ENCODE measurements around the gene ZBTB16.

Gene ZBTB16

DNA sequence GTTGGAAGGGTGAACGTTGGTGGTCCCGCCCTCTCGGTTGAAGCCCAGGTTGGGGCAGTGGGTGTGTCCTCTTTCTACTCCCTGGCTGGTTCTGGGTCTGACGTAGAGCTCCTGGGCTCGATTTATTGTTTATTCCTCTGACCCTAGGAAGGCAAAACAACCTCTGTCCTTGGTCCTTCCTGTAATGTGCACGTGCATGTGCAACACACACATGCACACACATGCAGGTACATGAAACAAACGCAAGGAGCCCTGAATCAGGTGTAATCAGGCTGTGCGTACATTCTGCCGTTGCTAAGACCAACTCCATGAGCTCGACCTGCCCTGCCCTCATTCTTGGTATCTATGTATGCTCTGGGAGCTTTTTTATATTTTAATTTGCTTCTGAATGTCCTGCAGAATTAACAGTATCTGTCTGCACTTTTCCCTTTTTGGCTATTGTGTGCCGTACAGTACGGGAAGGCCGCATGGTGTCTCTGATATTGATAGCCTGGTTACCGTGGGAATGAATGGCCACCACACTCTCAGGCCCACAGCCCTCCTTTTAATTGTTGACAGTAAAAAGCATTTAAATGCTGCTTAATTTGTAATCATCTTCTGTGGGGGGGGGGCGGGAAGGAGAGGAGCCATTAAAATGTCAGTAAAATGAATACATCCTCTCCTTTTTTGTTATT is 170.7 kb downstream of the ZBTB16 start:
- Histone ChIP-seq H3K9me3 (ENCODE audit: severe bottlenecking) (no peaks in the 10 kb centered on the region), H3K4me1 (ENCODE audit: insufficient read depth, poor library complexity, severe bottlenecking) (no peaks in the 10 kb centered on the region), H3K4me3 (ENCODE audit: severe bottlenecking) (no peak overlapping the region), H3K27ac (ENCODE audit: poor library complexity, severe bottlenecking) (no peak overlapping the region), H3K36me3 (ENCODE audit: low read depth) (no peaks in the 10 kb centered on the region), H3K27me3 (ENCODE audit: insufficient read depth, poor library complexity, severe bottlenecking) (no peaks in the 10 kb centered on the region)
- TF ChIP-seq, protein P1, sequence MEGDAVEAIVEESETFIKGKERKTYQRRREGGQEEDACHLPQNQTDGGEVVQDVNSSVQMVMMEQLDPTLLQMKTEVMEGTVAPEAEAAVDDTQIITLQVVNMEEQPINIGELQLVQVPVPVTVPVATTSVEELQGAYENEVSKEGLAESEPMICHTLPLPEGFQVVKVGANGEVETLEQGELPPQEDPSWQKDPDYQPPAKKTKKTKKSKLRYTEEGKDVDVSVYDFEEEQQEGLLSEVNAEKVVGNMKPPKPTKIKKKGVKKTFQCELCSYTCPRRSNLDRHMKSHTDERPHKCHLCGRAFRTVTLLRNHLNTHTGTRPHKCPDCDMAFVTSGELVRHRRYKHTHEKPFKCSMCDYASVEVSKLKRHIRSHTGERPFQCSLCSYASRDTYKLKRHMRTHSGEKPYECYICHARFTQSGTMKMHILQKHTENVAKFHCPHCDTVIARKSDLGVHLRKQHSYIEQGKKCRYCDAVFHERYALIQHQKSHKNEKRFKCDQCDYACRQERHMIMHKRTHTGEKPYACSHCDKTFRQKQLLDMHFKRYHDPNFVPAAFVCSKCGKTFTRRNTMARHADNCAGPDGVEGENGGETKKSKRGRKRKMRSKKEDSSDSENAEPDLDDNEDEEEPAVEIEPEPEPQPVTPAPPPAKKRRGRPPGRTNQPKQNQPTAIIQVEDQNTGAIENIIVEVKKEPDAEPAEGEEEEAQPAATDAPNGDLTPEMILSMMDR (IDR thresholded peaks at IDR 0.05; ENCODE audit: poor library complexity, severe bottlenecking): no peak
- no peak for ATAC-seq (ENCODE audit: low read depth)
- DNase-seq (ENCODE audit: low spot score): no peak

DNA sequence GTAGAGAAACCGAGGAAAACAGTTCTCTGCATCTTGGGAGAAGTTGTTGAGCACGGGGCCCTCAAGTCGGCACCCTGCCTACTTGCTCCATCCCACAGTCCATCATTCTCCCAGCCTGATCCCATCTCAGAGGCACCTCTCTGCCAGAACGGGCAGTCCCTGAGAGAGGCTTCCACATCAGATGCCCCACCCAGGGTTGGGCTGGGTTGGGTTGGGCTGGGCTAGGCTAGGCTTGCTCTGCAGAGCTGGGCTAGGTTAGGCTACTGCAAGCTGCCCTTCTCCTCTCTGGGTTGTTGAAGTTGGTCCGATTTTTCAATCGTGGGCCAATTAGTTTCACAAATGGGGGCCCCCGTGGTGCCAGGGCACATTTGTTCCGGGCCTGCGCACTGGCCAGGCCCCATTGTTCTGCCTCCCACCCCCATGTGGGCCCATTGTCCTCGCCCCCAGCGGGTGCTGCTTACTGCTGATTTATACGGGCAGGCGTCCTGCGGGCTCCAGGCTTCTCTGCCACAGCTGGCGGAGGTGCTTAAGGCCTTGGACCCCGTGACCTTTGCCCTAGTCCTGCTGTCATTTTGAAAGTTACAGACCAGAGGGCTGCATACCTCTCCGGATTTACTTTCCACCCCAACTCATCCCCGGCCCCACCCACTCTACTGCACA is 173.0 kb downstream of the ZBTB16 start:
- Histone ChIP-seq H3K27me3 (ENCODE audit: insufficient read depth, poor library complexity, severe bottlenecking) (no peaks in the 10 kb centered on the region), H3K27ac (ENCODE audit: poor library complexity, severe bottlenecking) (no peak overlapping the region), H3K9me3 (ENCODE audit: severe bottlenecking) (no peaks in the 10 kb centered on the region), H3K4me3 (ENCODE audit: severe bottlenecking) (no peak overlapping the region), H3K4me1 (ENCODE audit: insufficient read depth, poor library complexity, severe bottlenecking) (no peaks in the 10 kb centered on the region), H3K36me3 (ENCODE audit: low read depth) (no peaks in the 10 kb centered on the region)
- DNase-seq (ENCODE audit: low spot score) (no peak), ATAC-seq (ENCODE audit: low read depth) (peak; percentile 81)
- TF ChIP-seq, protein P1 (IDR thresholded peaks at IDR 0.05; ENCODE audit: poor library complexity, severe bottlenecking): no peak

DNA sequence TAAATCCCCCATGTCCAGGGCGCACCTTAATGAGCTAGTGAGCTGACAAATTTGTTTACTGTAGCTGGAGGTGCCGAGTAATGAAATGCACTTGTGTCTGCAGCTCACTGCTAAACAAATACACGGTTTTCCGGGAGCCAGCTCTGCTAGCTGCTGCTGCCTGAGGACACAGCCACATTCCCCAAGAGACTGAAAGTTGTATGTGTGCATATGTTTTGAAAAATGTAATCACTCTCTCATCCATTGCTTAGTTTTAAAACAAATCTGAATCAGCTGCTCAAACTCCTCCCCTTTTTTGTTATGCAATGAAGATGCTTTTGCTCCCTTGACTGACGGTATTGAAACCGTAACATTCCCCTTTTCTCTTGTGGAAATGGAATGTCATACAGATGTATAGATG is 174.2 kb downstream of the ZBTB16 start:
- ATAC-seq (ENCODE audit: low read depth) (no peak), DNase-seq (ENCODE audit: low spot score) (no peak)
- H3K36me3 ChIP-seq (ENCODE audit: low read depth): no peaks in the 10 kb centered on the region
- no peaks in the 10 kb centered on the region for H3K9me3 ChIP-seq (ENCODE audit: severe bottlenecking)
- no peaks in the 10 kb centered on the region for H3K27me3 ChIP-seq (ENCODE audit: insufficient read depth, poor library complexity, severe bottlenecking)
- no peak overlapping the region for H3K4me3 ChIP-seq (ENCODE audit: severe bottlenecking)
- TF ChIP-seq, protein P1 (IDR thresholded peaks at IDR 0.05; ENCODE audit: poor library complexity, severe bottlenecking): no peak
- H3K27ac ChIP-seq (ENCODE audit: poor library complexity, severe bottlenecking): no peak overlapping the region
- H3K4me1 ChIP-seq (ENCODE audit: insufficient read depth, poor library complexity, severe bottlenecking): no peaks in the 10 kb centered on the region

DNA sequence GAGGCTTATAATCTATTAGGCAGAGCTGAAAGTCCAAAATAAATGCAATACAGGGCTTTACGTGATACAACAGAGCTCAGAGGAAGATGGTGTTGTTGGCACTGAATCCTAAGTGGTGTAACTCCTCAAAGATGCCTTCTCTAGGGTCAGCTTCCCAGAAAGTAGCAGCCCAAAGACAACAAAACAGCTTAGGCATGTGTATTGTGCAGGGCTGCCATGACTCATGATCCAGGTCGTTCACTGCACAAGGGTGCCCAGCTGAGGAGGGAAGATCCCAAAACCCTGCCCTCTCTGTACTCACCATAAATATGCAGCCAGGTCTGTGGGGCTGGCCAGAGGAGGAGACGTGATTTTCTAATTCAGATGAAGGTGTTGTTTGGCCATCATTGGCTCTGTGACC is 177.3 kb downstream of the ZBTB16 start:
- Histone ChIP-seq H3K9me3 (ENCODE audit: severe bottlenecking) (no peaks in the 10 kb centered on the region), H3K36me3 (ENCODE audit: low read depth) (no peaks in the 10 kb centered on the region; the same call in 1 of the 2 replicates), H3K27me3 (ENCODE audit: insufficient read depth, poor library complexity, severe bottlenecking) (no peaks in the 10 kb centered on the region), H3K27ac (ENCODE audit: poor library complexity, severe bottlenecking) (no peak overlapping the region), H3K4me3 (ENCODE audit: severe bottlenecking) (no peak overlapping the region), H3K4me1 (ENCODE audit: insufficient read depth, poor library complexity, severe bottlenecking) (no peaks in the 10 kb centered on the region)
- DNase-seq (ENCODE audit: low spot score): no peak
- TF ChIP-seq, protein P1 (IDR thresholded peaks at IDR 0.05; ENCODE audit: poor library complexity, severe bottlenecking): no peak
- ATAC-seq (ENCODE audit: low read depth): peak; percentile 68
